ENCODE data around the gene DZANK1.
"Not testable (repeated sequence)": the region's sequence is repeated elsewhere in the genome, so short reads cannot be mapped to it uniquely, and the experiment has no call there.

DZANK1 gene

GRCh38 chr20:18391686-18392085, 75.1 kb downstream of the DZANK1 start:
- H3K36me3 ChIP-seq (ENCODE audit: control insufficient read depth, insufficient read depth, low read length): no peaks in the 10 kb centered on the region
- H3K27me3 ChIP-seq (replicated peaks; ENCODE audit: control insufficient read depth, insufficient read depth, low read length, poor library complexity, severe bottlenecking): no peaks in the 10 kb centered on the region
- H3K27ac ChIP-seq (ENCODE audit: insufficient read depth, low read length, poor library complexity, severe bottlenecking): no peak overlapping the region
- H3K4me3 ChIP-seq (ENCODE audit: insufficient read depth, low read depth, low read length, poor library complexity, severe bottlenecking): no peak overlapping the region
- H3K4me1 ChIP-seq (ENCODE audit: control insufficient read depth, insufficient read depth, low read length, poor library complexity, severe bottlenecking): no peaks in the 10 kb centered on the region
- no peaks in the 10 kb centered on the region for H3K9me3 ChIP-seq (ENCODE audit: control insufficient read depth, low read length)
- no peak for DNase-seq

GRCh38 chr20:18390201-18390600, 76.6 kb downstream of the DZANK1 start:
- no peak overlapping the region for H3K27ac ChIP-seq (ENCODE audit: insufficient read depth, low read length, poor library complexity, severe bottlenecking)
- H3K4me1 ChIP-seq (ENCODE audit: control insufficient read depth, insufficient read depth, low read length, poor library complexity, severe bottlenecking): no peaks in the 10 kb centered on the region
- no peak for DNase-seq

GRCh38 chr20:18388860-18389259, 78.0 kb downstream of the DZANK1 start:
- no peak overlapping the region for H3K4me3 ChIP-seq (ENCODE audit: insufficient read depth, low read depth, low read length, poor library complexity, severe bottlenecking)
- no peak overlapping the region for H3K27ac ChIP-seq (ENCODE audit: insufficient read depth, low read length, poor library complexity, severe bottlenecking)
- no peaks in the 10 kb centered on the region for H3K36me3 ChIP-seq (ENCODE audit: control insufficient read depth, insufficient read depth, low read length)
- no peaks in the 10 kb centered on the region for H3K27me3 ChIP-seq (replicated peaks; ENCODE audit: control insufficient read depth, insufficient read depth, low read length, poor library complexity, severe bottlenecking)
- DNase-seq: no peak
- H3K4me1 ChIP-seq (ENCODE audit: control insufficient read depth, insufficient read depth, low read length, poor library complexity, severe bottlenecking): no peaks in the 10 kb centered on the region
- H3K9me3 ChIP-seq (ENCODE audit: control insufficient read depth, low read length): no peaks in the 10 kb centered on the region

More at GRCh38 chr20:18390201-18390600, 76.6 kb downstream of the DZANK1 start:
- Histone ChIP-seq H3K4me3 (ENCODE audit: insufficient read depth, low read depth, low read length, poor library complexity, severe bottlenecking) (no peak overlapping the region), H3K9me3 (ENCODE audit: control insufficient read depth, low read length) (no peaks in the 10 kb centered on the region), H3K27me3 (replicated peaks; ENCODE audit: control insufficient read depth, insufficient read depth, low read length, poor library complexity, severe bottlenecking) (no peaks in the 10 kb centered on the region), H3K36me3 (ENCODE audit: control insufficient read depth, insufficient read depth, low read length) (no peaks in the 10 kb centered on the region)

GRCh38 chr20:18380908-18381529, 85.8 kb downstream of the DZANK1 start:
- H3K27me3 ChIP-seq (replicated peaks; ENCODE audit: control insufficient read depth, insufficient read depth, low read length, poor library complexity, severe bottlenecking): no peaks in the 10 kb centered on the region
- H3K36me3 ChIP-seq (ENCODE audit: control insufficient read depth, insufficient read depth, low read length): no peaks in the 10 kb centered on the region
- no peaks in the 10 kb centered on the region for H3K4me1 ChIP-seq (ENCODE audit: control insufficient read depth, insufficient read depth, low read length, poor library complexity, severe bottlenecking)
- H3K4me3 ChIP-seq (ENCODE audit: insufficient read depth, low read depth, low read length, poor library complexity, severe bottlenecking): no peak overlapping the region
- no peaks in the 10 kb centered on the region for H3K9me3 ChIP-seq (ENCODE audit: control insufficient read depth, low read length)
- H3K27ac ChIP-seq (ENCODE audit: insufficient read depth, low read length, poor library complexity, severe bottlenecking): no peak overlapping the region
- no peak for DNase-seq

- no peak overlapping the region for H3K4me3 ChIP-seq (ENCODE audit: insufficient read depth, low read depth, low read length, poor library complexity, severe bottlenecking)
- no peaks in the 10 kb centered on the region for H3K27me3 ChIP-seq (replicated peaks; ENCODE audit: control insufficient read depth, insufficient read depth, low read length, poor library complexity, severe bottlenecking)
- no peak overlapping the region for H3K27ac ChIP-seq (ENCODE audit: insufficient read depth, low read length, poor library complexity, severe bottlenecking)
- no peaks in the 10 kb centered on the region for H3K36me3 ChIP-seq (ENCODE audit: control insufficient read depth, insufficient read depth, low read length)
- H3K4me1 ChIP-seq (ENCODE audit: control insufficient read depth, insufficient read depth, low read length, poor library complexity, severe bottlenecking): no peaks in the 10 kb centered on the region
- no peaks in the 10 kb centered on the region for H3K9me3 ChIP-seq (ENCODE audit: control insufficient read depth, low read length)
- no peak for DNase-seq
Observed at GRCh38 chr20:18377896-18378481, 88.8 kb downstream of the DZANK1 start.

- not testable (repeated sequence) for H3K4me3 ChIP-seq (ENCODE audit: insufficient read depth, low read depth, low read length, poor library complexity, severe bottlenecking); H3K27me3 ChIP-seq (replicated peaks; ENCODE audit: control insufficient read depth, insufficient read depth, low read length, poor library complexity, severe bottlenecking); H3K27ac ChIP-seq (ENCODE audit: insufficient read depth, low read length, poor library complexity, severe bottlenecking); DNase-seq; H3K36me3 ChIP-seq (ENCODE audit: control insufficient read depth, insufficient read depth, low read length); H3K4me1 ChIP-seq (ENCODE audit: control insufficient read depth, insufficient read depth, low read length, poor library complexity, severe bottlenecking); H3K9me3 ChIP-seq (ENCODE audit: control insufficient read depth, low read length)
Observed at GRCh38 chr20:18375551-18375950, 91.3 kb downstream of the DZANK1 start.

GRCh38 chr20:18372296-18372695, 94.5 kb downstream of the DZANK1 start:
- H3K27me3 ChIP-seq (replicated peaks; ENCODE audit: control insufficient read depth, insufficient read depth, low read length, poor library complexity, severe bottlenecking): no peaks in the 10 kb centered on the region
- H3K4me3 ChIP-seq (ENCODE audit: insufficient read depth, low read depth, low read length, poor library complexity, severe bottlenecking): no peak overlapping the region
- H3K4me1 ChIP-seq (ENCODE audit: control insufficient read depth, insufficient read depth, low read length, poor library complexity, severe bottlenecking): no peaks in the 10 kb centered on the region
- no peaks in the 10 kb centered on the region for H3K36me3 ChIP-seq (ENCODE audit: control insufficient read depth, insufficient read depth, low read length)
- no peak overlapping the region for H3K27ac ChIP-seq (ENCODE audit: insufficient read depth, low read length, poor library complexity, severe bottlenecking)
- H3K9me3 ChIP-seq (ENCODE audit: control insufficient read depth, low read length): no peaks in the 10 kb centered on the region
- no peak for DNase-seq

GRCh38 chr20:18364768-18365167, 102.1 kb downstream of the DZANK1 start:
- no peak overlapping the region for H3K27ac ChIP-seq (ENCODE audit: insufficient read depth, low read length, poor library complexity, severe bottlenecking)
- H3K4me1 ChIP-seq (ENCODE audit: control insufficient read depth, insufficient read depth, low read length, poor library complexity, severe bottlenecking): no peaks in the 10 kb centered on the region
- no peak for DNase-seq
- no peak overlapping the region for H3K4me3 ChIP-seq (ENCODE audit: insufficient read depth, low read depth, low read length, poor library complexity, severe bottlenecking)
- H3K9me3 ChIP-seq (ENCODE audit: control insufficient read depth, low read length): no peaks in the 10 kb centered on the region
- H3K36me3 ChIP-seq (ENCODE audit: control insufficient read depth, insufficient read depth, low read length): no peaks in the 10 kb centered on the region
- H3K27me3 ChIP-seq (replicated peaks; ENCODE audit: control insufficient read depth, insufficient read depth, low read length, poor library complexity, severe bottlenecking): no peaks in the 10 kb centered on the region

GRCh38 chr20:18363708-18364107, 103.1 kb downstream of the DZANK1 start:
- H3K9me3 ChIP-seq (ENCODE audit: control insufficient read depth, low read length): no peaks in the 10 kb centered on the region
- no peak for DNase-seq
- no peak overlapping the region for H3K27ac ChIP-seq (ENCODE audit: insufficient read depth, low read length, poor library complexity, severe bottlenecking)
- no peaks in the 10 kb centered on the region for H3K4me1 ChIP-seq (ENCODE audit: control insufficient read depth, insufficient read depth, low read length, poor library complexity, severe bottlenecking)
- no peaks in the 10 kb centered on the region for H3K36me3 ChIP-seq (ENCODE audit: control insufficient read depth, insufficient read depth, low read length)
- H3K4me3 ChIP-seq (ENCODE audit: insufficient read depth, low read depth, low read length, poor library complexity, severe bottlenecking): no peak overlapping the region
- no peaks in the 10 kb centered on the region for H3K27me3 ChIP-seq (replicated peaks; ENCODE audit: control insufficient read depth, insufficient read depth, low read length, poor library complexity, severe bottlenecking)

- Histone ChIP-seq H3K36me3 (ENCODE audit: control insufficient read depth, insufficient read depth, low read length) (no peaks in the 10 kb centered on the region), H3K9me3 (ENCODE audit: control insufficient read depth, low read length) (no peaks in the 10 kb centered on the region), H3K4me3 (ENCODE audit: insufficient read depth, low read depth, low read length, poor library complexity, severe bottlenecking) (no peak overlapping the region), H3K27ac (ENCODE audit: insufficient read depth, low read length, poor library complexity, severe bottlenecking) (no peak overlapping the region), H3K27me3 (replicated peaks; ENCODE audit: control insufficient read depth, insufficient read depth, low read length, poor library complexity, severe bottlenecking) (no peaks in the 10 kb centered on the region), H3K4me1 (ENCODE audit: control insufficient read depth, insufficient read depth, low read length, poor library complexity, severe bottlenecking) (no peaks in the 10 kb centered on the region)
- DNase-seq: no peak
Observed at GRCh38 chr20:18362916-18363315, 103.9 kb downstream of the DZANK1 start.

All from effector memory CD4-positive, alpha-beta T cell (primary cell).